ENCODE measurements around the gene BNIP1.

DNA sequence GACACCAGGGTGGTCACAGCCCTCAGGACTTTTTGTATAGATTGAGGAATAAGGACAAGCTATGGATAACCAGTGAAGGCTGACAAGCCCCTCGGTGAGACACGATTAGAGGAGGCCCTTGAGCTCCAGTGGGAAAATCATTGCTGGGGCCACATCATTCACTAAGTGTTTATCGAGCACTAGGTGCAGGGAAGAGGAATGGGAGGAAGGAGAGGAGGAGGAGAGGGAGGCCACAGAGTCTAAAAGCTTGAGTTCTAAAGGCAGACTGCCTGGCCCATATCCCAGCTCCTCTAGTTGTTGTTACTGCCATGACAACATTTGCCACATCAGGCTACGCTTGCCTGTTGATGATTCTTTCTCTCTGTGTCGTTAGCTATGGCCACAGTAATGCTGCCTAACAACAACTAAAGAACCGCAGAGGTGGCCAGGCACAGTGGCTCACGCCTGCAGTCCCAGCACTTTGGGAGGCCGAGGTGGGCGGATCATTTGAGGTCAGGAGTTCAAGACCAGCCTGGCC lies 53.1 kb downstream of the BNIP1 start:
- TF ChIP-seq POLR2A (IDR thresholded peaks at IDR 0.05) (no peak), CTCF (IDR thresholded peaks at IDR 0.05) (no peak), POLR2AphosphoS5 (IDR thresholded peaks at IDR 0.05) (no peak)
